Thyroid gland (tissue), 4 donors: Measurements from ENCODE around the gene MS4A10. TPM values are rescaled to one million over a fixed set of nuclear protein-coding genes. Genes with fewer than 3 reads are reported as not detected.

Experiments
- DNase-seq, 2 donors: peaks; one replicate each; pipeline ENCODE4 v3.0.0-alpha.2; 2019
- H3K27ac ChIP-seq, 3 donors: fragments of 200-600 bp; sonication (generic); 1 replicate in 2 of 3; 2 replicates in 1 of 3; pipeline ENCODE4 v1.5.1; 2016 to 2019; ENCODE audit warnings: mild to moderate bottlenecking in 1 of 3, moderate library complexity in 1 of 3
- H3K27me3 ChIP-seq: fragments of 200-600 bp; sonication (generic); one replicate; pipeline ENCODE4 v1.5.1; 2019
- H3K36me3 ChIP-seq, 2 donors: fragments of 200-600 bp; sonication (generic); one replicate each; pipeline ENCODE4 v1.5.1; 2016 to 2019
- H3K4me1 ChIP-seq, 2 donors: fragments of 200-600 bp; sonication (generic); one replicate each; pipeline ENCODE4 v1.5.1; 2017 to 2019
- H3K4me3 ChIP-seq, 3 donors: fragments of 200-600 bp; sonication (generic); replicated peaks in 1 of 3; 1 replicate in 2 of 3; 2 replicates in 1 of 3; pipeline ENCODE4 v1.5.1; 2016; ENCODE audit warnings: mild to moderate bottlenecking in 1 of 3
- H3K9me3 ChIP-seq: fragments of 200-600 bp; sonication (generic); one replicate; pipeline ENCODE4 v1.5.1; 2017
- CTCF ChIP-seq, 6 experiments: fragments of 200-600 bp in 3 of 6; fragments of 450-650 bp in 3 of 6; sonication (generic) in 3 of 6; IDR thresholded peaks; one replicate each; pipeline ENCODE4 v1.5.1; 2016 to 2019; ENCODE audit warnings: antibody characterized with exemption in 6 of 6, mild to moderate bottlenecking in 2 of 6, inconsistent platforms in 1 of 6, moderate library complexity in 1 of 6
- POLR2A ChIP-seq, 2 donors: fragments of 450-650 bp; IDR thresholded peaks; one replicate each; pipeline ENCODE4 v1.6.1; 2017; ENCODE audit warnings: antibody characterized with exemption in 2 of 2, mild to moderate bottlenecking in 2 of 2, moderate library complexity in 1 of 2
- whole genome bisulfite sequencing, 2 donors: methylation state at CpG; one replicate each; pipeline ENCODE4 v1.1.5; 2017; 5-methylcytosine and 5-hydroxymethylcytosine counted together
- intact Hi-C: fragments of 100-400 bp; cut with DNase I; formaldehyde crosslinking; loops from one replicate; pipeline ENCODE4 v1.15.1; 2023
- total RNA-seq, 4 donors: library from RNA; depleted of rRNA; stranded (reverse); fragments of >200 nt; gene quantifications; one replicate each; pipeline ENCODE4 v1.2.3, GENCODE V29; 2016

The MS4A10 gene
- total RNA-seq, 4 donors from 2014 or later: not detected

DNA sequence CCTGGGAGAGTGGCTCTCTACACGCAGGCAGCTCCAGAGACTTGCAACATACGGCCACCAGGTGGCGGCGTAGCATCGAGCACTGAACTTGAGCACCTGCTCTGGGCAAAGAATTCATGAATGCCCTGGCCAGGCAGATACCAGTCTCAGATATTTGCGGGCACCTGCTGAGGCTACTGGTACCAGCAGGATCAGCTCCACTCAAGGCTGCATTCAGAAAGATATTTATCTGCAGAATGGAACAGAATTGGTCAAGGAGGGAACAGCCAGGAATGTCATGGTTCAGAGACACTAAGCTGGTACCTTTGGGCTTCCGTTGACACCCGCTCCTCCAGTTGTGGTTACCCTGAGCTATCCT lies 46.0 kb downstream of the MS4A10 start:
- no peak for TF ChIP-seq POLR2A (IDR thresholded peaks at IDR 0.05)
- TF ChIP-seq CTCF (IDR thresholded peaks at IDR 0.05): peak; percentile 83 to 96 (median 88)
- no peaks in the 10 kb centered on the region for H3K36me3 ChIP-seq
- no peak overlapping the region for H3K4me3 ChIP-seq
- no peaks in the 10 kb centered on the region for H3K4me1 ChIP-seq
- H3K27ac ChIP-seq: no peak overlapping the region
- no peaks in the 10 kb centered on the region for H3K9me3 ChIP-seq
- no peaks in the 10 kb centered on the region for H3K27me3 ChIP-seq
- 14 to 18% methylated on average over 8 of the region's 8 CpGs for WGBS, 2 donors
- intact Hi-C loops: loop anchor here (5.0 kb wide), 1 partner anchor 301 kb away; no protein-coding TSS in a partner anchor
- peak; percentile 85 to 90 for DNase-seq

- no peak for DNase-seq
- H3K9me3 ChIP-seq: no peaks in the 10 kb centered on the region
- TF ChIP-seq POLR2A (IDR thresholded peaks at IDR 0.05): no peak
- no peak for TF ChIP-seq CTCF (IDR thresholded peaks at IDR 0.05)
- H3K27me3 ChIP-seq: no peaks in the 10 kb centered on the region
- 53 to 56% methylated on average over 7 of the region's 7 CpGs for WGBS, 2 donors
- intact Hi-C loops: loop anchor here (5.0 kb wide), 1 partner anchor 301 kb away; no protein-coding TSS in a partner anchor
- H3K36me3 ChIP-seq: no peaks in the 10 kb centered on the region
- H3K4me1 ChIP-seq: no peaks in the 10 kb centered on the region
- H3K4me3 ChIP-seq: no peak overlapping the region
- H3K27ac ChIP-seq: no peak overlapping the region
These were observed 46.5 kb downstream of the MS4A10 start for GRCh38 chr11:60831501-60832079.

DNA sequence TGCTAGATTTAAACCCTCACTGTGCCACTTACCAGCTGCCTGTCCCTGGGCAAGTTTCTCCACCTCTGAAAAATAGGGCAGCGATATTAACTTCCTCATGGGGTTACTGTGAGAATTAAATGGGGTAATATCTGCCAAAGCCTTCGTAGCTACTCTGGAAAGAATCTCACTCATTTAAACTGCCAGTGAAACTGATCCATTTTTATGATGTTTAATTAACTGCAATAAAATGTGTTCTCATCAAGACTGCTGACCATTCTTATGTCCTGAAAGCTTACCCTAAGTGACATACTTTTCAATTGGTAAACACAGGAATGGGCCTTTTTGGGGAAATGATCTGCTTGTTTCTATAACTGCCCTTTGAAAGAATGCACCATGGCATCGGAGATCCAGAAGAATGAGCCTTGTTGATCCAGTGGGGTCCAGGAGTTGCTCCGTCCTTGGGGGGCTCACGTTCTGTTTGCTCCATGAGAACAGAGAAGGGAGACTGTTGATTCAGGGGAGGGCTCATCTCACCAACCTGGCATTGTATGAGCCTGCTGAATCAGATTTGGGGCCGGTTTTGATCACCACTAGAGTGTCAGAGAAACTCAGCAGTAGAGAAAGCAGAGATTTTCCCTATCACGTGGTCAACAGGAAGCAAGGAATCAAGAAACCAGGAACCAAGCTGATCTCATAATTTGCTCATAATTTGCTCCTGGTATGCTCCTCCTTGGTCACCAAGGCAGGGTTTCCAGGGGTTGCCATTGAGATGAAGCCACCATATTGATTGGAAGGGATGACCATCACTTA lies 49.8 kb downstream of the MS4A10 start:
- Histone ChIP-seq H3K9me3 (no peaks in the 10 kb centered on the region), H3K36me3 (no peaks in the 10 kb centered on the region), H3K27ac (no peak overlapping the region), H3K4me1 (no peaks in the 10 kb centered on the region), H3K4me3 (no peak overlapping the region), H3K27me3 (no peaks in the 10 kb centered on the region)
- intact Hi-C loops: loop anchor here (5.0 kb wide), 1 partner anchor 297 kb away; no protein-coding TSS in a partner anchor
- 67% methylated on average over 7 of the region's 7 CpGs for WGBS, 2 donors
- no peak for TF ChIP-seq POLR2A (IDR thresholded peaks at IDR 0.05)
- TF ChIP-seq CTCF (IDR thresholded peaks at IDR 0.05): no peak
- no peak for DNase-seq

GRCh38 chr11:60835534-60835846 lies 50.4 kb downstream of the MS4A10 start:
- peaks cover under 1 to 1% of the 10 kb centered on the region in 2 donors for H3K4me1 ChIP-seq
- 64 to 79% methylated on average over 3 of the region's 3 CpGs for WGBS, 2 donors
- H3K27ac ChIP-seq: no peak overlapping the region
- DNase-seq: no peak
- H3K27me3 ChIP-seq: no peaks in the 10 kb centered on the region
- no peaks in the 10 kb centered on the region for H3K9me3 ChIP-seq
- no peak overlapping the region for H3K4me3 ChIP-seq
- no peak for TF ChIP-seq POLR2A (IDR thresholded peaks at IDR 0.05)
- no peak for TF ChIP-seq CTCF (IDR thresholded peaks at IDR 0.05)
- intact Hi-C loops: no loop called here
- no peaks in the 10 kb centered on the region for H3K36me3 ChIP-seq

GRCh38 chr11:60836866-60837515 lies 51.9 kb downstream of the MS4A10 start:
- no peak for DNase-seq
- Histone ChIP-seq H3K36me3 (no peaks in the 10 kb centered on the region), H3K9me3 (no peaks in the 10 kb centered on the region), H3K4me3 (no peak overlapping the region), H3K27me3 (no peaks in the 10 kb centered on the region), H3K27ac (no peak overlapping the region), H3K4me1 (peaks cover 12 to 13% of the 10 kb centered on the region in 2 donors)
- TF ChIP-seq POLR2A (IDR thresholded peaks at IDR 0.05): no peak
- no peak for TF ChIP-seq CTCF (IDR thresholded peaks at IDR 0.05)
- 65 to 70% methylated on average over 9 of the region's 9 CpGs for WGBS, 2 donors
- intact Hi-C loops: no loop called here
